K562 (cell line): ENCODE measurements around the gene TAL1. TPM values are rescaled to one million over a fixed set of nuclear protein-coding genes. Genes with fewer than 3 reads are reported as not detected.

Experiments
- CHCHD3 ChIP-seq: fragments of 250-450 bp; sonication (Bioruptor Pico); IDR thresholded peaks from 2 replicates; pipeline ENCODE4 v2.1.2; 2022; ENCODE audit warnings: mild to moderate bottlenecking
- E2F1 ChIP-seq: sonication (generic); formaldehyde crosslinking; IDR thresholded peaks from 2 replicates; pipeline ENCODE4 v1.8.1; 2023; ENCODE audit warnings: mild to moderate bottlenecking, missing genetic modification reagents, moderate library complexity
- FOXA1 ChIP-seq: fragments of 450-650 bp; IDR thresholded peaks from 2 replicates; pipeline ENCODE4 v1.6.1; 2016; ENCODE audit warnings: mild to moderate bottlenecking, borderline replicate concordance
- FOXK1 ChIP-seq: sonication (generic); formaldehyde crosslinking; IDR thresholded peaks from 2 replicates; pipeline ENCODE4 v1.8.0; 2022; ENCODE audit warnings: missing genetic modification reagents, mild to moderate bottlenecking, borderline replicate concordance
- HMGXB4 ChIP-seq: sonication (generic); formaldehyde crosslinking; IDR thresholded peaks from 2 replicates; pipeline ENCODE4 v1.8.1; 2023; ENCODE audit warnings: mild to moderate bottlenecking, missing genetic modification reagents
- PATZ1 ChIP-seq: fragments of 250-450 bp; sonication (Bioruptor Pico); IDR thresholded peaks from 2 replicates; pipeline ENCODE4 v1.5.0; 2020; ENCODE audit warnings: mild to moderate bottlenecking, borderline replicate concordance
- POLR2A ChIP-seq: fragments of 450-650 bp; conservative IDR thresholded peaks from 2 replicates; pipeline ENCODE4 v1.6.1; 2016
- POLR2G ChIP-seq: fragments of 200-400 bp; formaldehyde crosslinking; IDR thresholded peaks from 2 replicates; pipeline ENCODE4 v1.6.1; 2017; ENCODE audit warnings: low read depth, mild to moderate bottlenecking, antibody characterized with exemption, low read length, moderate library complexity
- PRDM10 ChIP-seq: fragments of 450-650 bp; IDR thresholded peaks from 2 replicates; pipeline ENCODE4 v1.6.1; 2018; ENCODE audit not compliant: partially characterized antibody
- SMARCC2 ChIP-seq: fragments of 450-650 bp; IDR thresholded peaks from 2 replicates; pipeline ENCODE4 v1.6.1; 2017; ENCODE audit warnings: antibody characterized with exemption, moderate library complexity, mild to moderate bottlenecking, low read depth
- STAG1 ChIP-seq: sonication (generic); formaldehyde crosslinking; IDR thresholded peaks from 2 replicates; pipeline ENCODE4 v1.5.0; 2020; ENCODE audit warnings: missing genetic modification reagents, borderline replicate concordance
- TAF1 ChIP-seq: IDR thresholded peaks from 2 replicates; pipeline ENCODE4 v1.6.1; 2011; ENCODE audit warnings: mild to moderate bottlenecking, low read length, moderate library complexity; ENCODE audit not compliant: insufficient read depth, control insufficient read depth, severe bottlenecking; ENCODE audit errors: extremely low read depth
- THRAP3 ChIP-seq: fragments of 450-650 bp; IDR thresholded peaks from 2 replicates; pipeline ENCODE4 v1.6.1; 2016; ENCODE audit warnings: mild to moderate bottlenecking, inconsistent platforms, borderline replicate concordance
- ZBED1 ChIP-seq: IDR thresholded peaks from 2 replicates; pipeline ENCODE4 v1.6.1; 2014
- ZNF41 ChIP-seq: fragments of 250-450 bp; sonication (Bioruptor Pico); conservative IDR thresholded peaks from 2 replicates; pipeline ENCODE4 v1.4.0; 2020; ENCODE audit warnings: mild to moderate bottlenecking
- polyA plus RNA-seq, 8 experiments: library from polyadenylated mRNA; depleted of rRNA in 4 of 8; stranded (reverse) in 5 of 8; unstranded in 3 of 8; fragments of >200 nt; fragmentation: Nextera tagmentation in 2 of 8; fragmentation: Illumina TruSeq in 1 of 8; extraction: Ambion mirVana in 2 of 8; extraction: Trizol in 1 of 8; gene quantifications; 2 replicates each; pipeline versions ENCODE4 v1.2.1 to v1.2.3, GENCODE V29; 2011 to 2014; ENCODE audit warnings: inconsistent platforms in 1 of 8, missing spikeins in 1 of 8
- total RNA-seq, 7 experiments: library from RNA; depleted of rRNA in 6 of 7; stranded (reverse); fragments of >200 nt in 6 of 7; fragmentation: Illumina TruSeq in 2 of 7; extraction: Trizol in 2 of 7; gene quantifications; 2 replicates each; pipeline versions ENCODE4 v1.2.1 to v1.2.3, GENCODE V29; 2011 to 2021; ENCODE audit warnings: low replicate concordance in 1 of 7
- TF ChIP-seq, protein P1 (sequence below): sonication (generic); formaldehyde crosslinking; IDR thresholded peaks from 2 replicates; pipeline ENCODE4 v1.8.0; 2022; ENCODE audit warnings: missing genetic modification reagents, mild to moderate bottlenecking, moderate library complexity, borderline replicate concordance

The TAL1 gene
- total and polyA plus RNA-seq, 9 of the 15 experiments (the other 6 are each of a cell fraction or from before 2014, with no cell fraction given), result 18.5 to 106 (median 59.7) TPM

GRCh38 chr1:47231301-47232186, 481 bp downstream of the TAL1 start (continued):
- TF ChIP-seq PATZ1 (peak; percentile 89; the same call in 1 of the 2 replicates), STAG1 (CRISPR knock-in tag) (0 out of 2 replicates have a peak, but pooled peaks have one; percentile 35), HMGXB4 (CRISPR knock-in tag) (peak; percentile 3; the same call in 1 of the 2 replicates), CHCHD3 (CRISPR knock-in tag) (no peak), SMARCC2 (peak; percentile 78; the same call in 1 of the 2 replicates), POLR2A (peak; percentile 96), FOXK1 (CRISPR knock-in tag) (0 out of 2 replicates have a peak, but pooled peaks have one; percentile 7), ZBED1 (0 out of 2 replicates have a peak, but pooled peaks have one; percentile 8), PRDM10 (peak; percentile 91), ZNF41 (no peak), E2F1 (0 out of 2 replicates have a peak, but pooled peaks have one; percentile 50), THRAP3 (peak; percentile 81; the same call in 1 of the 2 replicates), POLR2G (peak; percentile 89), FOXA1 (no peak), TAF1 (peak; percentile 85)
- TF ChIP-seq, protein P1, sequence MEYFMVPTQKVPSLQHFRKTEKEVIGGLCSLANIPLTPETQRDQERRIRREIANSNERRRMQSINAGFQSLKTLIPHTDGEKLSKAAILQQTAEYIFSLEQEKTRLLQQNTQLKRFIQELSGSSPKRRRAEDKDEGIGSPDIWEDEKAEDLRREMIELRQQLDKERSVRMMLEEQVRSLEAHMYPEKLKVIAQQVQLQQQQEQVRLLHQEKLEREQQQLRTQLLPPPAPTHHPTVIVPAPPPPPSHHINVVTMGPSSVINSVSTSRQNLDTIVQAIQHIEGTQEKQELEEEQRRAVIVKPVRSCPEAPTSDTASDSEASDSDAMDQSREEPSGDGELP (CRISPR knock-in tag), result 0 out of 2 replicates have a peak, but pooled peaks have one; percentile 43
